Ovary (tissue), 9 donors: Measurements from ENCODE around the gene PEX14. TPM values are rescaled to one million over a fixed set of nuclear protein-coding genes. Genes with fewer than 3 reads are reported as not detected.
A peak's percentile ranks its signal among the peaks of the same experiment; 100 is the strongest.

Experiments used
- DNase-seq, 5 donors: peaks; one replicate each; pipeline ENCODE4 v3.0.0-alpha.2; 2019 to 2020
- H3K27ac ChIP-seq, 2 donors: fragments of 200-600 bp; one replicate each; pipeline versions ENCODE4 v1.5.1 to v1.8.0; 2019 to 2022
- H3K27me3 ChIP-seq: fragments of 200-600 bp; one replicate; pipeline ENCODE4 v1.8.0; 2022
- H3K36me3 ChIP-seq: fragments of 200-600 bp; sonication (generic); one replicate; pipeline ENCODE4 v1.5.1; 2019
- H3K4me1 ChIP-seq: one replicate; pipeline ENCODE4 v1.8.1; 2013; ENCODE audit warnings: mild to moderate bottlenecking, moderate library complexity; ENCODE audit not compliant: insufficient read depth
- H3K4me3 ChIP-seq: fragments of 200-600 bp; sonication (generic); one replicate; pipeline ENCODE4 v1.5.1; 2017
- H3K9me3 ChIP-seq, 2 donors: fragments of 200-600 bp in 1 of 2; sonication (generic) in 1 of 2; one replicate each; pipeline versions ENCODE4 v1.5.1 to v1.8.1; 2013 to 2019; ENCODE audit warnings: mild to moderate bottlenecking in 1 of 2, moderate library complexity in 1 of 2
- CTCF ChIP-seq, 3 donors: fragments of 450-650 bp in 2 of 3; fragments of 200-600 bp in 1 of 3; IDR thresholded peaks; one replicate each; pipeline versions ENCODE4 v1.5.1 to v1.8.0; 2016 to 2022; ENCODE audit warnings: antibody characterized with exemption in 3 of 3, mild to moderate bottlenecking in 1 of 3
- EP300 ChIP-seq: sonication (generic); formaldehyde crosslinking; IDR thresholded peaks from one replicate; pipeline ENCODE4 v1.6.1; 2017; ENCODE audit warnings: antibody characterized with exemption
- POLR2A ChIP-seq: fragments of 450-650 bp; IDR thresholded peaks from one replicate; pipeline ENCODE4 v1.6.1; 2017; ENCODE audit warnings: antibody characterized with exemption, mild to moderate bottlenecking, moderate library complexity
- WGBS, 3 donors: extraction: QIAGEN DNeasy Blood & Tissue Kit in 1 of 3; methylation state at CpG; one replicate each; pipeline versions ENCODE4 v1.1.5 to v1.1.7; 2013 to 2017; 5-methylcytosine and 5-hydroxymethylcytosine counted together
- intact Hi-C, 4 donors: fragments of 100-400 bp; cut with DNase I; formaldehyde crosslinking; loops; one replicate each; pipeline versions ENCODE4 v1.11.0 to v1.15.1; 2022 to 2023
- polyA plus RNA-seq, 2 donors: library from polyadenylated mRNA; stranded (reverse); fragments of 200-250 nt in 1 of 2; fragments of 350-450 nt in 1 of 2; fragmentation: Illumina TruSeq in 1 of 2; extraction: RNeasy Lipid Tissue Mini Kit (QIAGEN cat#74804) in 1 of 2; gene quantifications; one replicate each; pipeline ENCODE4 v1.2.3, GENCODE V29; 2013 to 2014
- total RNA-seq, 7 donors: library from RNA; depleted of rRNA in 2 of 7; stranded (reverse); fragments of >200 nt in 2 of 7; fragmentation: NEBNext Ultra II Directional in 3 of 7; extraction: Animal tissue kit (Norgen Biotek cat#: 25700) in 3 of 7; gene quantifications; one replicate each; pipeline versions ENCODE4 v1.1.0 to v1.2.4, GENCODE V29; 2016 to 2023
- donor health status: DM: no; HTN: no; CAD: no; lungs with moderate emphysema.
- donor health status: DM: no; HTN: no; CAD: no.
- donor health status: Bipolar disorder and iron deficiency.
- donor health status: DM: yes; HTN: yes; CAD: no.
- donor health status: DM: no; HTN: no; CAD: no.
- donor health status: DM: yes; HTN: yes; CAD: no.

PEX14 gene
- total and polyA plus RNA-seq, 9 donors: 3.3 to 22.9 (median 16.7) TPM

- H3K27ac ChIP-seq: no peak overlapping the region
- DNase-seq: peak in 1 of 5 donors; percentile 23
- intact Hi-C loops: no loop called here
Measured at GRCh38 chr1:10623686-10624145, 149.0 kb downstream of the PEX14 start.

GRCh38 chr1:10624256-10625050 lies 149.7 kb downstream of the PEX14 start:
- intact Hi-C loops: no loop called here
- Histone ChIP-seq H3K4me1 (peaks cover 10% of the 10 kb centered on the region), H3K9me3 (no peaks in the 10 kb centered on the region), H3K27ac (no peak overlapping the region), H3K4me3 (no peak overlapping the region), H3K36me3 (no peaks in the 10 kb centered on the region), H3K27me3 (no peaks in the 10 kb centered on the region)
- WGBS, 3 donors: 95 to 97% (median 95%) methylated on average over 26 of the region's 26 CpGs
- TF ChIP-seq EP300 (no peak), POLR2A (no peak), CTCF (IDR thresholded peaks at IDR 0.05) (no peak)
- peak in 1 of 5 donors; percentile 25 for DNase-seq

More at GRCh38 chr1:10623686-10624145, 149.0 kb downstream of the PEX14 start:
- Histone ChIP-seq H3K36me3 (no peaks in the 10 kb centered on the region), H3K9me3 (no peaks in the 10 kb centered on the region), H3K4me3 (no peak overlapping the region), H3K4me1 (peaks cover 3% of the 10 kb centered on the region), H3K27me3 (no peaks in the 10 kb centered on the region)
- 92 to 94% (median 93%) methylated on average over 12 of the region's 12 CpGs for WGBS, 3 donors
- TF ChIP-seq EP300 (no peak), CTCF (IDR thresholded peaks at IDR 0.05) (no peak), POLR2A (no peak)

GRCh38 chr1:10625076-10625475 lies 150.3 kb downstream of the PEX14 start:
- no peaks in the 10 kb centered on the region for H3K36me3 ChIP-seq

GRCh38 chr1:10625554-10625953 lies 150.8 kb downstream of the PEX14 start:
- WGBS, 3 donors: 74 to 83% (median 81%) methylated on average over 10 of the region's 10 CpGs
- Histone ChIP-seq H3K27me3 (no peaks in the 10 kb centered on the region), H3K4me1 (peaks cover 10% of the 10 kb centered on the region), H3K9me3 (no peaks in the 10 kb centered on the region), H3K4me3 (no peak overlapping the region), H3K36me3 (no peaks in the 10 kb centered on the region), H3K27ac (no peak overlapping the region)
- DNase-seq: peak in 1 of 5 donors; percentile 19
- intact Hi-C loops: no loop called here
- TF ChIP-seq POLR2A: no peak
- TF ChIP-seq EP300: no peak
- TF ChIP-seq CTCF (IDR thresholded peaks at IDR 0.05): no peak

More at GRCh38 chr1:10625076-10625475, 150.3 kb downstream of the PEX14 start:
- Histone ChIP-seq H3K9me3 (no peaks in the 10 kb centered on the region), H3K4me3 (no peak overlapping the region), H3K27ac (no peak overlapping the region), H3K4me1 (peaks cover 10% of the 10 kb centered on the region), H3K27me3 (no peaks in the 10 kb centered on the region)
- peak in 1 of 5 donors; percentile 13 for DNase-seq
- WGBS, 3 donors: 92 to 95% (median 92%) methylated on average over 9 of the region's 9 CpGs
- TF ChIP-seq POLR2A (no peak), CTCF (IDR thresholded peaks at IDR 0.05) (no peak), EP300 (no peak)
- intact Hi-C loops: no loop called here
